ENCODE measurements around the gene FAT1.

DNA sequence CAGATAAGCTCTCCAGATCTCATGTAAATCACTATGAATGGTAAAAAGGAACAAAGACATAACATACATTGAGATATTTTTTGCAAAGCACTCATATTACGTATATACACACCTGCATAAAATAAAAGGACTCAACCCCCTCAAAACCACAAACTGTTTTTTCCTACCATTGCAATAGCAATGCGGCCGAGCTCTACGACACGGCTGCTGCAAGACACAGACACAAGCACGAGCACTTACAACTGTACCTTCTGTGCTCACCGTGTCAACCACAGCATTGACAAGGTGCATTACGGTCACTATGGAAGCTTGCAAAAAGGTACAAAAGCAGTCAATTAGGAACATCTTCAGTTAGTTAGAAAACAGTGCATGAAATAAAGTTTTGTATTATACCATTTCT, 131.2 kb downstream of the FAT1 start:
- TF ChIP-seq, protein P1, sequence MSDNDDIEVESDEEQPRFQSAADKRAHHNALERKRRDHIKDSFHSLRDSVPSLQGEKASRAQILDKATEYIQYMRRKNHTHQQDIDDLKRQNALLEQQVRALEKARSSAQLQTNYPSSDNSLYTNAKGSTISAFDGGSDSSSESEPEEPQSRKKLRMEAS (CRISPR knock-in tag; IDR thresholded peaks at IDR 0.05) = no peak
- no peak for TF ChIP-seq ZNF263 (CRISPR knock-in tag; IDR thresholded peaks at IDR 0.05; ENCODE audit: low read depth)
- TF ChIP-seq, protein P2, sequence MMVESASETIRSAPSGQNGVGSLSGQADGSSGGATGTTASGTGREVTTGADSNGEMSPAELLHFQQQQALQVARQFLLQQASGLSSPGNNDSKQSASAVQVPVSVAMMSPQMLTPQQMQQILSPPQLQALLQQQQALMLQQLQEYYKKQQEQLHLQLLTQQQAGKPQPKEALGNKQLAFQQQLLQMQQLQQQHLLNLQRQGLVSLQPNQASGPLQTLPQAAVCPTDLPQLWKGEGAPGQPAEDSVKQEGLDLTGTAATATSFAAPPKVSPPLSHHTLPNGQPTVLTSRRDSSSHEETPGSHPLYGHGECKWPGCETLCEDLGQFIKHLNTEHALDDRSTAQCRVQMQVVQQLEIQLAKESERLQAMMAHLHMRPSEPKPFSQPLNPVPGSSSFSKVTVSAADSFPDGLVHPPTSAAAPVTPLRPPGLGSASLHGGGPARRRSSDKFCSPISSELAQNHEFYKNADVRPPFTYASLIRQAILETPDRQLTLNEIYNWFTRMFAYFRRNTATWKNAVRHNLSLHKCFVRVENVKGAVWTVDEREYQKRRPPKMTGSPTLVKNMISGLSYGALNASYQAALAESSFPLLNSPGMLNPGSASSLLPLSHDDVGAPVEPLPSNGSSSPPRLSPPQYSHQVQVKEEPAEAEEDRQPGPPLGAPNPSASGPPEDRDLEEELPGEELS (CRISPR knock-in tag; IDR thresholded peaks at IDR 0.05) = no peak
- TF ChIP-seq, protein P3, sequence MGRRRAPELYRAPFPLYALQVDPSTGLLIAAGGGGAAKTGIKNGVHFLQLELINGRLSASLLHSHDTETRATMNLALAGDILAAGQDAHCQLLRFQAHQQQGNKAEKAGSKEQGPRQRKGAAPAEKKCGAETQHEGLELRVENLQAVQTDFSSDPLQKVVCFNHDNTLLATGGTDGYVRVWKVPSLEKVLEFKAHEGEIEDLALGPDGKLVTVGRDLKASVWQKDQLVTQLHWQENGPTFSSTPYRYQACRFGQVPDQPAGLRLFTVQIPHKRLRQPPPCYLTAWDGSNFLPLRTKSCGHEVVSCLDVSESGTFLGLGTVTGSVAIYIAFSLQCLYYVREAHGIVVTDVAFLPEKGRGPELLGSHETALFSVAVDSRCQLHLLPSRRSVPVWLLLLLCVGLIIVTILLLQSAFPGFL (CRISPR knock-in tag; IDR thresholded peaks at IDR 0.05; ENCODE audit: borderline replicate concordance) = no peak
- TF ChIP-seq, protein P4, sequence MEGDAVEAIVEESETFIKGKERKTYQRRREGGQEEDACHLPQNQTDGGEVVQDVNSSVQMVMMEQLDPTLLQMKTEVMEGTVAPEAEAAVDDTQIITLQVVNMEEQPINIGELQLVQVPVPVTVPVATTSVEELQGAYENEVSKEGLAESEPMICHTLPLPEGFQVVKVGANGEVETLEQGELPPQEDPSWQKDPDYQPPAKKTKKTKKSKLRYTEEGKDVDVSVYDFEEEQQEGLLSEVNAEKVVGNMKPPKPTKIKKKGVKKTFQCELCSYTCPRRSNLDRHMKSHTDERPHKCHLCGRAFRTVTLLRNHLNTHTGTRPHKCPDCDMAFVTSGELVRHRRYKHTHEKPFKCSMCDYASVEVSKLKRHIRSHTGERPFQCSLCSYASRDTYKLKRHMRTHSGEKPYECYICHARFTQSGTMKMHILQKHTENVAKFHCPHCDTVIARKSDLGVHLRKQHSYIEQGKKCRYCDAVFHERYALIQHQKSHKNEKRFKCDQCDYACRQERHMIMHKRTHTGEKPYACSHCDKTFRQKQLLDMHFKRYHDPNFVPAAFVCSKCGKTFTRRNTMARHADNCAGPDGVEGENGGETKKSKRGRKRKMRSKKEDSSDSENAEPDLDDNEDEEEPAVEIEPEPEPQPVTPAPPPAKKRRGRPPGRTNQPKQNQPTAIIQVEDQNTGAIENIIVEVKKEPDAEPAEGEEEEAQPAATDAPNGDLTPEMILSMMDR (IDR thresholded peaks at IDR 0.05) = no peak
- TF ChIP-seq, protein P5, sequence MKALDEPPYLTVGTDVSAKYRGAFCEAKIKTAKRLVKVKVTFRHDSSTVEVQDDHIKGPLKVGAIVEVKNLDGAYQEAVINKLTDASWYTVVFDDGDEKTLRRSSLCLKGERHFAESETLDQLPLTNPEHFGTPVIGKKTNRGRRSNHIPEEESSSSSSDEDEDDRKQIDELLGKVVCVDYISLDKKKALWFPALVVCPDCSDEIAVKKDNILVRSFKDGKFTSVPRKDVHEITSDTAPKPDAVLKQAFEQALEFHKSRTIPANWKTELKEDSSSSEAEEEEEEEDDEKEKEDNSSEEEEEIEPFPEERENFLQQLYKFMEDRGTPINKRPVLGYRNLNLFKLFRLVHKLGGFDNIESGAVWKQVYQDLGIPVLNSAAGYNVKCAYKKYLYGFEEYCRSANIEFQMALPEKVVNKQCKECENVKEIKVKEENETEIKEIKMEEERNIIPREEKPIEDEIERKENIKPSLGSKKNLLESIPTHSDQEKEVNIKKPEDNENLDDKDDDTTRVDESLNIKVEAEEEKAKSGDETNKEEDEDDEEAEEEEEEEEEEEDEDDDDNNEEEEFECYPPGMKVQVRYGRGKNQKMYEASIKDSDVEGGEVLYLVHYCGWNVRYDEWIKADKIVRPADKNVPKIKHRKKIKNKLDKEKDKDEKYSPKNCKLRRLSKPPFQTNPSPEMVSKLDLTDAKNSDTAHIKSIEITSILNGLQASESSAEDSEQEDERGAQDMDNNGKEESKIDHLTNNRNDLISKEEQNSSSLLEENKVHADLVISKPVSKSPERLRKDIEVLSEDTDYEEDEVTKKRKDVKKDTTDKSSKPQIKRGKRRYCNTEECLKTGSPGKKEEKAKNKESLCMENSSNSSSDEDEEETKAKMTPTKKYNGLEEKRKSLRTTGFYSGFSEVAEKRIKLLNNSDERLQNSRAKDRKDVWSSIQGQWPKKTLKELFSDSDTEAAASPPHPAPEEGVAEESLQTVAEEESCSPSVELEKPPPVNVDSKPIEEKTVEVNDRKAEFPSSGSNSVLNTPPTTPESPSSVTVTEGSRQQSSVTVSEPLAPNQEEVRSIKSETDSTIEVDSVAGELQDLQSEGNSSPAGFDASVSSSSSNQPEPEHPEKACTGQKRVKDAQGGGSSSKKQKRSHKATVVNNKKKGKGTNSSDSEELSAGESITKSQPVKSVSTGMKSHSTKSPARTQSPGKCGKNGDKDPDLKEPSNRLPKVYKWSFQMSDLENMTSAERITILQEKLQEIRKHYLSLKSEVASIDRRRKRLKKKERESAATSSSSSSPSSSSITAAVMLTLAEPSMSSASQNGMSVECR (CRISPR knock-in tag; IDR thresholded peaks at IDR 0.05; ENCODE audit: borderline replicate concordance) = no peak
- TF ChIP-seq, protein P6, sequence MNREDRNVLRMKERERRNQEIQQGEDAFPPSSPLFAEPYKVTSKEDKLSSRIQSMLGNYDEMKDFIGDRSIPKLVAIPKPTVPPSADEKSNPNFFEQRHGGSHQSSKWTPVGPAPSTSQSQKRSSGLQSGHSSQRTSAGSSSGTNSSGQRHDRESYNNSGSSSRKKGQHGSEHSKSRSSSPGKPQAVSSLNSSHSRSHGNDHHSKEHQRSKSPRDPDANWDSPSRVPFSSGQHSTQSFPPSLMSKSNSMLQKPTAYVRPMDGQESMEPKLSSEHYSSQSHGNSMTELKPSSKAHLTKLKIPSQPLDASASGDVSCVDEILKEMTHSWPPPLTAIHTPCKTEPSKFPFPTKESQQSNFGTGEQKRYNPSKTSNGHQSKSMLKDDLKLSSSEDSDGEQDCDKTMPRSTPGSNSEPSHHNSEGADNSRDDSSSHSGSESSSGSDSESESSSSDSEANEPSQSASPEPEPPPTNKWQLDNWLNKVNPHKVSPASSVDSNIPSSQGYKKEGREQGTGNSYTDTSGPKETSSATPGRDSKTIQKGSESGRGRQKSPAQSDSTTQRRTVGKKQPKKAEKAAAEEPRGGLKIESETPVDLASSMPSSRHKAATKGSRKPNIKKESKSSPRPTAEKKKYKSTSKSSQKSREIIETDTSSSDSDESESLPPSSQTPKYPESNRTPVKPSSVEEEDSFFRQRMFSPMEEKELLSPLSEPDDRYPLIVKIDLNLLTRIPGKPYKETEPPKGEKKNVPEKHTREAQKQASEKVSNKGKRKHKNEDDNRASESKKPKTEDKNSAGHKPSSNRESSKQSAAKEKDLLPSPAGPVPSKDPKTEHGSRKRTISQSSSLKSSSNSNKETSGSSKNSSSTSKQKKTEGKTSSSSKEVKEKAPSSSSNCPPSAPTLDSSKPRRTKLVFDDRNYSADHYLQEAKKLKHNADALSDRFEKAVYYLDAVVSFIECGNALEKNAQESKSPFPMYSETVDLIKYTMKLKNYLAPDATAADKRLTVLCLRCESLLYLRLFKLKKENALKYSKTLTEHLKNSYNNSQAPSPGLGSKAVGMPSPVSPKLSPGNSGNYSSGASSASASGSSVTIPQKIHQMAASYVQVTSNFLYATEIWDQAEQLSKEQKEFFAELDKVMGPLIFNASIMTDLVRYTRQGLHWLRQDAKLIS (CRISPR knock-in tag; IDR thresholded peaks at IDR 0.05; ENCODE audit: borderline replicate concordance) = no peak
- TF ChIP-seq, protein P7, sequence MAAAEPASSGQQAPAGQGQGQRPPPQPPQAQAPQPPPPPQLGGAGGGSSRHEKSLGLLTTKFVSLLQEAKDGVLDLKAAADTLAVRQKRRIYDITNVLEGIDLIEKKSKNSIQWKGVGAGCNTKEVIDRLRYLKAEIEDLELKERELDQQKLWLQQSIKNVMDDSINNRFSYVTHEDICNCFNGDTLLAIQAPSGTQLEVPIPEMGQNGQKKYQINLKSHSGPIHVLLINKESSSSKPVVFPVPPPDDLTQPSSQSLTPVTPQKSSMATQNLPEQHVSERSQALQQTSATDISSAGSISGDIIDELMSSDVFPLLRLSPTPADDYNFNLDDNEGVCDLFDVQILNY (CRISPR knock-in tag; IDR thresholded peaks at IDR 0.05) = no peak

Measured in WTC11 (cell line).